ENCODE results near the gene TSEN34. TPM values are rescaled to one million over a fixed set of nuclear protein-coding genes. Genes with fewer than 3 reads are reported as not detected.

Gene TSEN34
- total RNA-seq, 1 donor from 2014 or later, result 20.1 TPM

- DNase-seq (ENCODE audit: low spot score), result no peak
- H3K27me3 Mint-ChIP-seq (ENCODE audit: insufficient read depth), result peaks cover 2% of the 10 kb centered on the region
- H3K9me3 Mint-ChIP-seq, result no peaks in the 10 kb centered on the region
- H3K4me3 Mint-ChIP-seq, result no peak overlapping the region
- intact Hi-C loops (cut with micrococcal nuclease), result no loop called here
- peak overlapping the region; percentile 50 for H3K27ac Mint-ChIP-seq
- H3K36me3 Mint-ChIP-seq (ENCODE audit: low read depth), result peaks cover 46% of the 10 kb centered on the region
- peaks cover 30% of the 10 kb centered on the region for H3K4me1 Mint-ChIP-seq (ENCODE audit: low read depth)
These were observed 36.3 kb upstream of the TSEN34 start for GRCh38 chr19:54154603-54155345.

GRCh38 chr19:54155694-54156093, 35.4 kb upstream of the TSEN34 start:
- intact Hi-C loops (cut with micrococcal nuclease), result no loop called here

GRCh38 chr19:54156490-54156889, 34.6 kb upstream of the TSEN34 start:
- peaks cover 43% of the 10 kb centered on the region for H3K4me1 Mint-ChIP-seq (ENCODE audit: low read depth)
- peak overlapping the region; percentile 22 for H3K4me3 Mint-ChIP-seq
- no peak overlapping the region for H3K27ac Mint-ChIP-seq
- H3K9me3 Mint-ChIP-seq, result no peaks in the 10 kb centered on the region
- peaks cover 4% of the 10 kb centered on the region for H3K27me3 Mint-ChIP-seq (ENCODE audit: insufficient read depth)
- intact Hi-C loops (cut with micrococcal nuclease), result no loop called here
- DNase-seq (ENCODE audit: low spot score), result no peak
- H3K36me3 Mint-ChIP-seq (ENCODE audit: low read depth), result peaks cover 36% of the 10 kb centered on the region

More at GRCh38 chr19:54155694-54156093, 35.4 kb upstream of the TSEN34 start:
- peaks cover 42% of the 10 kb centered on the region for H3K36me3 Mint-ChIP-seq (ENCODE audit: low read depth)
- no peak for DNase-seq (ENCODE audit: low spot score)
- peaks cover 38% of the 10 kb centered on the region for H3K4me1 Mint-ChIP-seq (ENCODE audit: low read depth)
- H3K4me3 Mint-ChIP-seq, result no peak overlapping the region
- H3K9me3 Mint-ChIP-seq, result no peaks in the 10 kb centered on the region
- peaks cover 4% of the 10 kb centered on the region for H3K27me3 Mint-ChIP-seq (ENCODE audit: insufficient read depth)
- H3K27ac Mint-ChIP-seq, result no peak overlapping the region

GRCh38 chr19:54156953-54157352, 34.2 kb upstream of the TSEN34 start:
- peaks cover 45% of the 10 kb centered on the region for H3K4me1 Mint-ChIP-seq (ENCODE audit: low read depth)
- peak overlapping the region; percentile 61 for H3K27ac Mint-ChIP-seq
- DNase-seq (ENCODE audit: low spot score), result no peak
- no peaks in the 10 kb centered on the region for H3K9me3 Mint-ChIP-seq
- intact Hi-C loops (cut with micrococcal nuclease), result no loop called here
- peaks cover 33% of the 10 kb centered on the region for H3K36me3 Mint-ChIP-seq (ENCODE audit: low read depth)
- peaks cover 4% of the 10 kb centered on the region for H3K27me3 Mint-ChIP-seq (ENCODE audit: insufficient read depth)
- peak overlapping the region; percentile 22 for H3K4me3 Mint-ChIP-seq

DNA sequence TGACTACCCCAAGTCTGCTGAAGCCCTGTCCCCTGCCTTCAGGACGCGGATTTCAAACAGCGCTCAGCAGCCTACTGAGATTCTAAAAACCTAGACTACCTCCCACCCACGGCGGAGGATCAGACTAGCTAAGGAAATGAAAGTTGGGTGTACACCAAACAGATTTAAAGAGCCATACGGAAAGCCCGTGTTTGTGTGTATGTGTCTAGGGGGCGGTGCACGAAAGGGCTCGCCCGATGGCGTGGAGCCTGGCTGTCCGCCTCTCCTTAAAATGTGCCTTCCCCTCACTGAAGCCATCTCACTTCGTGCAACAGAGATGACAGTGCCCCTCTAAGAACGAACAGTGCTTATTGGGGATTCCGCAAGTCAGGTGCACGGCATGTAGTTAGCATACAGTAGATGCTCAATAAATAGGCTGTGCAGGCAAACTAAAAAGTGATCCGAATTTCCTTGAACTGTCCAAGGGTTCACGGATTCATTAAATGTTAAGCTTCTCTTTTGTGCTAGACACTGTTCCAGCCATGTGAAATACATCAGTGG, 32.2 kb upstream of the TSEN34 start:
- Mint-ChIP-seq H3K9me3 (no peaks in the 10 kb centered on the region), H3K27me3 (ENCODE audit: insufficient read depth) (peaks cover 4% of the 10 kb centered on the region), H3K4me1 (ENCODE audit: low read depth) (peaks cover 56% of the 10 kb centered on the region), H3K36me3 (ENCODE audit: low read depth) (peaks cover 26% of the 10 kb centered on the region), H3K27ac (peak overlapping the region; percentile 88), H3K4me3 (peak overlapping the region; percentile 95)
- DNase-seq (ENCODE audit: low spot score), result no peak
- intact Hi-C loops (cut with micrococcal nuclease), result loop anchor here (1.0 kb wide), 6 partner anchors 22 to 1495 kb away; partner anchors contain the start of genes CNOT3, NDUFA3, PRPF31 and TFPT

- DNase-seq (ENCODE audit: low spot score), result peak; percentile 99
- Mint-ChIP-seq H3K9me3 (no peaks in the 10 kb centered on the region), H3K4me1 (ENCODE audit: low read depth) (peaks cover 56% of the 10 kb centered on the region), H3K4me3 (peak within 1 kb of the TSS; percentile 95), H3K36me3 (ENCODE audit: low read depth) (peaks cover 19% of the 10 kb centered on the region), H3K27ac (peak within 1 kb of the TSS; percentile 99), H3K27me3 (ENCODE audit: insufficient read depth) (peaks cover 4% of the 10 kb centered on the region)
- intact Hi-C loops (cut with micrococcal nuclease), result loop anchor here (1.0 to 10.0 kb wide), 9 partner anchors 22 to 1495 kb away; partner anchors contain the start of genes CNOT3, MYADM, NDUFA3 and PRPF31
These were observed 31.5 kb upstream of the TSEN34 start, which contains the start of gene LENG1 for GRCh38 chr19:54159352-54160181. LENG1 (minus strand) TSS chr19:54159721; CDS start chr19:54159695, 26 bp downstream.

GRCh38 chr19:54160182-54160811, 30.8 kb upstream of the TSEN34 start:
- intact Hi-C loops (cut with micrococcal nuclease), result loop anchor here (1.0 to 10.0 kb wide), 3 partner anchors 48 to 925 kb away; partner anchors contain the start of gene MYADM
- H3K4me1 Mint-ChIP-seq (ENCODE audit: low read depth), result peaks cover 52% of the 10 kb centered on the region
- DNase-seq (ENCODE audit: low spot score), result no peak
- peak overlapping the region; percentile 99 for H3K27ac Mint-ChIP-seq
- H3K9me3 Mint-ChIP-seq, result no peaks in the 10 kb centered on the region
- peaks cover 5% of the 10 kb centered on the region for H3K27me3 Mint-ChIP-seq (ENCODE audit: insufficient read depth)
- peaks cover 12% of the 10 kb centered on the region for H3K36me3 Mint-ChIP-seq (ENCODE audit: low read depth)
- peak overlapping the region; percentile 95 for H3K4me3 Mint-ChIP-seq

- Mint-ChIP-seq H3K27me3 (ENCODE audit: insufficient read depth) (peaks cover 6% of the 10 kb centered on the region), H3K4me1 (ENCODE audit: low read depth) (peaks cover 52% of the 10 kb centered on the region), H3K36me3 (ENCODE audit: low read depth) (peaks cover 12% of the 10 kb centered on the region), H3K4me3 (peak overlapping the region; percentile 95), H3K27ac (peak overlapping the region; percentile 99), H3K9me3 (no peaks in the 10 kb centered on the region)
- intact Hi-C loops (cut with micrococcal nuclease), result loop anchor here (1.0 to 10.0 kb wide), 3 partner anchors 47 to 924 kb away; partner anchors contain the start of gene MYADM
- no peak for DNase-seq (ENCODE audit: low spot score)
These were observed 30.3 kb upstream of the TSEN34 start for GRCh38 chr19:54160854-54161253.

GRCh38 chr19:54162241-54162805, 28.8 kb upstream of the TSEN34 start:
- Mint-ChIP-seq H3K4me1 (ENCODE audit: low read depth) (peaks cover 52% of the 10 kb centered on the region), H3K4me3 (peak overlapping the region; percentile 95), H3K9me3 (no peaks in the 10 kb centered on the region), H3K36me3 (ENCODE audit: low read depth) (peaks cover 7% of the 10 kb centered on the region), H3K27ac (peak overlapping the region; percentile 77), H3K27me3 (ENCODE audit: insufficient read depth) (peaks cover 6% of the 10 kb centered on the region)
- intact Hi-C loops (cut with micrococcal nuclease), result loop anchor here (1.0 to 10.0 kb wide), 5 partner anchors 38 to 922 kb away; partner anchors contain the start of genes LENG8, MYADM and RPS9
- peak; percentile 74 for DNase-seq (ENCODE audit: low spot score)

GRCh38 chr19:54162884-54163283, 28.2 kb upstream of the TSEN34 start:
- Mint-ChIP-seq H3K36me3 (ENCODE audit: low read depth) (peaks cover 7% of the 10 kb centered on the region), H3K4me1 (ENCODE audit: low read depth) (peaks cover 52% of the 10 kb centered on the region), H3K4me3 (peak overlapping the region; percentile 92), H3K27ac (peak overlapping the region; percentile 45), H3K27me3 (ENCODE audit: insufficient read depth) (peaks cover 6% of the 10 kb centered on the region), H3K9me3 (no peaks in the 10 kb centered on the region)
- no peak for DNase-seq (ENCODE audit: low spot score)
- intact Hi-C loops (cut with micrococcal nuclease), result loop anchor here (1.0 to 10.0 kb wide), 5 partner anchors 37 to 922 kb away; partner anchors contain the start of genes LENG8, MYADM and RPS9

DNA sequence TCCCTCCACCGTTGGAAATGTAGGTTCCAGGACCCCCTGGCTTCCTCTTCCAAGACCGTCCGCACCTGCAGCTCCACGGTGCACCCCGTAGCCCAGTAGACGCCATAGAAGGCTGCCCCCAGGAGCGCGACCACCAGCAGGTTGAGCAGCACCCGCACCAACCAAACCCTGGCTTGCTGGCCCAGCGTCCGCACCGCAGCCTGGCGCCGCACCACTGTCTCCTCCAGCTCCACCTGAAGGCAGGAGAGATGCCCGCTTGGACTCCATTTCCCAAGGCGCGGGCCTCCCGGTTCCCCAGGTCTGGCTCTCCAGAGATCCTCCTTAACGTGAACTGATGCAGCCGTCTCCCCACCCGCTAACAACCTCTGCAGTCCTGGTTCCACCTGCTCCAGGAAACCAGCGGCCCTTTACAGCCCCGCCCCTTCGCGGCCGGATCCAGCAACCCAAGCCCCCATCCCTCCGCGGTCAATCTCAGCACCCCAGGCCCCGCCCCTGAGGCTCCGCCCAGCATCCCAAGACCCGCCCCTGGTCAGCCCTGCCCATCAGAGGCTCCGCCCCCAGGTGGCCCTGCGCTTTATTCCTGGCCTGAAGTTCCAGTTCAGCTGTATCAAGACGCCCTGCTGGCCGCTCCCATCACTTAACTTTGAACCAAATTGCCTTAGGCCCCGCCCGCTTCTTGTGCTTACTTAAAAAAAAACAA, 26.6 kb upstream of the TSEN34 start:
- peaks cover 2% of the 10 kb centered on the region for H3K36me3 Mint-ChIP-seq (ENCODE audit: low read depth)
- peaks cover 5% of the 10 kb centered on the region for H3K27me3 Mint-ChIP-seq (ENCODE audit: insufficient read depth)
- no peaks in the 10 kb centered on the region for H3K9me3 Mint-ChIP-seq
- no peak overlapping the region for H3K27ac Mint-ChIP-seq
- peaks cover 44% of the 10 kb centered on the region for H3K4me1 Mint-ChIP-seq (ENCODE audit: low read depth)
- peak; percentile 79 for DNase-seq (ENCODE audit: low spot score)
- intact Hi-C loops (cut with micrococcal nuclease), result loop anchor here (5.0 to 10.0 kb wide), 2 partner anchors 297 to 920 kb away; partner anchors contain the start of gene MYADM
- peak overlapping the region; percentile 68 for H3K4me3 Mint-ChIP-seq
